Smooth muscle cell (in vitro differentiated cells): ENCODE results near the gene CHRDL2. TPM values are rescaled to one million over a fixed set of nuclear protein-coding genes. Genes with fewer than 3 reads are reported as not detected.

ENCODE experiments used
- DNase-seq: peaks from one replicate; lab custom pipeline; 2025; ENCODE audit not compliant: unreplicated experiment; lab: John Stamatoyannopoulos, UW
- H2AFZ ChIP-seq: fragments of 200-600 bp; sonication (generic); 2 replicates; pipeline ENCODE4 v1.6.0; 2016; ENCODE audit warnings: antibody characterized with exemption, low read depth, mild to moderate bottlenecking
- H3F3A ChIP-seq: fragments of 200-600 bp; sonication (generic); 2 replicates; pipeline ENCODE4 v1.6.0; 2017; ENCODE audit warnings: antibody characterized with exemption, low read depth
- H3K27ac ChIP-seq: fragments of 200-600 bp; sonication (generic); 2 replicates; pipeline ENCODE4 v1.5.1; 2016; ENCODE audit warnings: low read depth, mild to moderate bottlenecking
- H3K27me3 ChIP-seq: fragments of 200-600 bp; sonication (generic); 2 replicates; pipeline ENCODE4 v1.6.1; 2016; ENCODE audit warnings: low read depth, mild to moderate bottlenecking
- H3K36me3 ChIP-seq: fragments of 200-600 bp; sonication (generic); 2 replicates; pipeline ENCODE4 v1.5.1; 2016; ENCODE audit warnings: low read depth
- H3K4me1 ChIP-seq: fragments of 200-600 bp; sonication (generic); 2 replicates; pipeline ENCODE4 v1.5.1; 2016; ENCODE audit warnings: low read depth
- H3K4me2 ChIP-seq: fragments of 200-600 bp; sonication (generic); 2 replicates; pipeline ENCODE4 v1.6.0; 2016; ENCODE audit warnings: mild to moderate bottlenecking
- H3K4me3 ChIP-seq: fragments of 200-600 bp; sonication (generic); 2 replicates; pipeline ENCODE4 v1.5.1; 2016; ENCODE audit warnings: mild to moderate bottlenecking
- H3K79me2 ChIP-seq: fragments of 200-600 bp; sonication (generic); 2 replicates; pipeline ENCODE4 v1.6.0; 2016; ENCODE audit warnings: low read depth, mild to moderate bottlenecking
- H3K9ac ChIP-seq: fragments of 200-600 bp; sonication (generic); 2 replicates; pipeline ENCODE4 v1.6.0; 2016; ENCODE audit warnings: low read depth
- H3K9me3 ChIP-seq: fragments of 200-600 bp; sonication (generic); replicated peaks from 2 replicates; pipeline ENCODE4 v1.5.1; 2016; ENCODE audit warnings: low read depth
- H4K20me1 ChIP-seq: fragments of 200-600 bp; sonication (generic); 2 replicates; pipeline ENCODE4 v1.6.0; 2016; ENCODE audit warnings: low read depth
- CTCF ChIP-seq: fragments of 200-600 bp; sonication (generic); IDR thresholded peaks from 2 replicates; pipeline ENCODE4 v1.5.1; 2017; ENCODE audit warnings: borderline replicate concordance, mild to moderate bottlenecking, antibody characterized with exemption; ENCODE audit not compliant: insufficient read depth, poor library complexity, severe bottlenecking
- WGBS: methylation state at CpG from one replicate; pipeline ENCODE4 v1.1.7; 2016; ENCODE audit warnings: low lambda C conversion rate; 5-methylcytosine and 5-hydroxymethylcytosine counted together
- polyA plus RNA-seq: library from polyadenylated mRNA; unstranded; fragments of >200 nt; fragmentation: Nextera tagmentation; extraction: Ambion mirVana; gene quantifications from 2 replicates; pipeline ENCODE4 v1.2.1, GENCODE V29; 2016
- total RNA-seq: library from RNA; depleted of rRNA; stranded (reverse); fragments of >200 nt; gene quantifications from 2 replicates; pipeline ENCODE4 v1.2.3, GENCODE V29; 2014

Gene CHRDL2
- total and polyA plus RNA-seq, 2 experiments from 2014 or later: 13.8 to 71.4 TPM

GRCh38 chr11:74696500-74696899, 34.7 kb downstream of the CHRDL2 start:
- no peaks in the 10 kb centered on the region for H3K36me3 ChIP-seq
- H3K4me2 ChIP-seq: peak overlapping the region; percentile 71
- WGBS: 63% methylated on average over 6 of the region's 6 CpGs
- no peaks in the 10 kb centered on the region for H3K79me2 ChIP-seq
- no peaks in the 10 kb centered on the region for H3K9me3 ChIP-seq
- no peak for TF ChIP-seq CTCF
- H3F3A ChIP-seq: no peaks in the 10 kb centered on the region
- H3K4me1 ChIP-seq: peaks cover 8% of the 10 kb centered on the region
- no peaks in the 10 kb centered on the region for H3K27me3 ChIP-seq
- H3K27ac ChIP-seq: peak overlapping the region; percentile 97
- no peak overlapping the region for H3K4me3 ChIP-seq
- H4K20me1 ChIP-seq: no peaks in the 10 kb centered on the region
- no peak for DNase-seq
- no peak overlapping the region for H2AFZ ChIP-seq
- H3K9ac ChIP-seq: peak overlapping the region; percentile 91

GRCh38 chr11:74695705-74696280, 35.4 kb downstream of the CHRDL2 start:
- H3K4me3 ChIP-seq: no peak overlapping the region
- peak overlapping the region; percentile 58 for H3K9ac ChIP-seq
- H3K27me3 ChIP-seq: no peaks in the 10 kb centered on the region
- no peaks in the 10 kb centered on the region for H4K20me1 ChIP-seq
- no peaks in the 10 kb centered on the region for H3K79me2 ChIP-seq
- no peak for TF ChIP-seq CTCF
- H3K9me3 ChIP-seq: no peaks in the 10 kb centered on the region
- peak overlapping the region; percentile 97 for H3K27ac ChIP-seq
- H3K4me1 ChIP-seq: peaks cover 8% of the 10 kb centered on the region
- no peak overlapping the region for H2AFZ ChIP-seq
- WGBS: 68% methylated on average over 11 of the region's 11 CpGs
- H3K36me3 ChIP-seq: no peaks in the 10 kb centered on the region
- no peak for DNase-seq
- H3F3A ChIP-seq: no peaks in the 10 kb centered on the region
- H3K4me2 ChIP-seq: peak overlapping the region; percentile 71

- no peak for DNase-seq
- Histone ChIP-seq H3K9me3 (no peaks in the 10 kb centered on the region), H3K27me3 (no peaks in the 10 kb centered on the region), H3K79me2 (no peaks in the 10 kb centered on the region), H3K27ac (no peak overlapping the region), H3K4me1 (peaks cover 8% of the 10 kb centered on the region), H3K4me3 (no peak overlapping the region), H3F3A (no peaks in the 10 kb centered on the region), H3K36me3 (no peaks in the 10 kb centered on the region), H3K9ac (no peak overlapping the region), H4K20me1 (no peaks in the 10 kb centered on the region), H2AFZ (no peak overlapping the region), H3K4me2 (no peak overlapping the region)
- 87% methylated on average over 10 of the region's 10 CpGs for WGBS
- TF ChIP-seq CTCF: no peak
Observed at GRCh38 chr11:74694136-74694930, 36.9 kb downstream of the CHRDL2 start.
